ENCODE measurements around the gene ACAP2. TPM values are rescaled to one million over a fixed set of nuclear protein-coding genes. Genes with fewer than 3 reads are reported as not detected.

Gene ACAP2
- total and polyA plus RNA-seq, 7 donors, result 3.2 to 12.5 (median 10.2) TPM

GRCh38 chr3:195265363-195265976, 177.3 kb downstream of the ACAP2 start:
- ATAC-seq (no peak), DNase-seq (no peak)
- 92 to 94% (median 93%) methylated on average over 13 of the region's 13 CpGs for WGBS, 3 donors
- H3K4me3 ChIP-seq, result no peak overlapping the region
- no peak for TF ChIP-seq CTCF (IDR thresholded peaks at IDR 0.05)
- no peak overlapping the region for H3K27ac ChIP-seq
- H3K36me3 ChIP-seq (ENCODE audit: insufficient read depth in 1 of 2, low read depth in 1 of 2), result peaks cover 0 to 4% of the 10 kb centered on the region in 2 donors
- no peaks in the 10 kb centered on the region for H3K27me3 ChIP-seq (ENCODE audit: insufficient read depth in 3 of 3, low read length in 2 of 3)
- intact Hi-C loops (cut with DNase I), result no loop called here
- peaks cover 12% of the 10 kb centered on the region for H3K4me1 ChIP-seq
- H3K9me3 ChIP-seq, result no peaks in the 10 kb centered on the region

- Histone ChIP-seq H3K27ac (no peak overlapping the region), H3K27me3 (ENCODE audit: insufficient read depth in 3 of 3, low read length in 2 of 3) (no peaks in the 10 kb centered on the region), H3K36me3 (ENCODE audit: insufficient read depth in 1 of 2, low read depth in 1 of 2) (peaks cover 0 to 4% of the 10 kb centered on the region in 2 donors), H3K4me3 (no peak overlapping the region), H3K4me1 (peaks cover 8% of the 10 kb centered on the region), H3K9me3 (no peaks in the 10 kb centered on the region)
- intact Hi-C loops (cut with DNase I), result no loop called here
- TF ChIP-seq CTCF (IDR thresholded peaks at IDR 0.05), result no peak
- DNase-seq (no peak), ATAC-seq (no peak)
- WGBS, 3 donors, result 94 to 96% (median 95%) methylated on average over 10 of the region's 10 CpGs
Observed at GRCh38 chr3:195263925-195264600, 178.8 kb downstream of the ACAP2 start.

GRCh38 chr3:195263193-195263924, 179.5 kb downstream of the ACAP2 start:
- Histone ChIP-seq H3K4me3 (no peak overlapping the region), H3K27ac (no peak overlapping the region), H3K36me3 (ENCODE audit: insufficient read depth in 1 of 2, low read depth in 1 of 2) (peaks cover 0 to 4% of the 10 kb centered on the region in 2 donors), H3K9me3 (no peaks in the 10 kb centered on the region), H3K4me1 (peaks cover 14% of the 10 kb centered on the region), H3K27me3 (ENCODE audit: insufficient read depth in 3 of 3, low read length in 2 of 3) (no peaks in the 10 kb centered on the region)
- DNase-seq (no peak), ATAC-seq (no peak)
- TF ChIP-seq CTCF (IDR thresholded peaks at IDR 0.05), result no peak
- 76 to 80% (median 77%) methylated on average over 11 of the region's 11 CpGs for WGBS, 3 donors
- intact Hi-C loops (cut with DNase I), result no loop called here

GRCh38 chr3:195261925-195262324, 180.9 kb downstream of the ACAP2 start:
- peaks cover 0 to 4% of the 10 kb centered on the region in 2 donors for H3K36me3 ChIP-seq (ENCODE audit: insufficient read depth in 1 of 2, low read depth in 1 of 2)
- TF ChIP-seq CTCF (IDR thresholded peaks at IDR 0.05), result no peak
- H3K4me3 ChIP-seq, result no peak overlapping the region
- DNase-seq (no peak), ATAC-seq (no peak)
- no peaks in the 10 kb centered on the region for H3K9me3 ChIP-seq
- H3K27ac ChIP-seq, result no peak overlapping the region
- peaks cover 19% of the 10 kb centered on the region for H3K4me1 ChIP-seq
- H3K27me3 ChIP-seq (ENCODE audit: insufficient read depth in 3 of 3, low read length in 2 of 3), result no peaks in the 10 kb centered on the region
- WGBS, 3 donors, result 92 to 98% (median 97%) methylated on average over 2 of the region's 2 CpGs
- intact Hi-C loops (cut with DNase I), result loop anchor here in 1 of 2 donors (2.0 kb wide), 1 partner anchor 579 kb away; no protein-coding TSS in a partner anchor

Measured in psoas muscle (tissue), 8 donors.